DMS114 treated with DMSO at 0.1 percent for 48 hours (cell line): ENCODE data around the gene ERBB2.
"Not testable (repeated sequence)": the region's sequence is repeated elsewhere in the genome, so short reads cannot be mapped to it uniquely, and the experiment has no call there.

Experiments used
- DNase-seq: peaks from one replicate; lab custom pipeline; 2025; ENCODE audit not compliant: unreplicated experiment; lab: John Stamatoyannopoulos, UW

The ERBB2 gene

GRCh38 chr17:39677542-39678339, 22.1 kb upstream of the ERBB2 start:
- no peak for DNase-seq

- no peak for DNase-seq
These were observed 21.3 kb upstream of the ERBB2 start for GRCh38 chr17:39678340-39679116.

DNA sequence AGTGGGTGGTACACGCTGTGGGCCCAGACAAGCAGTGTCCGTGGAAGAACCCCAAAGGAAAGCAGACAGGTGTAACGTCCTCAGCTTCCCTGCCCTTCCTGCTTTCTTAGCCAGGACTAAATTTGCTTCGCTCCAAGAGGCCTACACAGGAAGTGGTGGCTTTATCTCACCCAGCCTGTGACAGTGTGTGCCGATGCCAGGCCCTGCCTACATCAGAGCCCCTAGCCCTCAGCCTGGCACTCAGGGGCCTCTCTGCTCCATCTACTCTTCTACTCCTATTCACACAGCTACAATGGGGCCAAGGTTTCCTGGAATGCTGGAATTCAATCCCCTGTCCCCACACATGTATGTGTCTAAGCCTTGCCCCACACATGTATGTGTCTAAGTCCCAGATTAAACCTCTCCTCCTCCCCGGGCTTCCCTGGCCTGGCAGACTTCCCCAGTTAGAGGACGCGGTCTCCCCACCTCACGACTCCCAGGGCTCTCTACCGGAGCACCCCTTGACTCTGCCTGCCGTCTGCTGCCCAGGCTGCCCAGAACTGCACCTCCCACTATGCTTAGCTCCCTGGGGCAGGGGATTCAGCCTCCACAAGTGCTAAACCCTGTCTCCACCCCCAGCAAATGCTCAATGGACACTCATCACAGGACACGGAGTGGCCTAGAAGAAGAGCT, 20.2 kb upstream of the ERBB2 start:
- DNase-seq = no peak

GRCh38 chr17:39683295-39683939, 16.4 kb upstream of the ERBB2 start:
- DNase-seq = no peak

- DNase-seq = no peak
These were observed 15.3 kb upstream of the ERBB2 start for GRCh38 chr17:39684369-39685192.

DNA sequence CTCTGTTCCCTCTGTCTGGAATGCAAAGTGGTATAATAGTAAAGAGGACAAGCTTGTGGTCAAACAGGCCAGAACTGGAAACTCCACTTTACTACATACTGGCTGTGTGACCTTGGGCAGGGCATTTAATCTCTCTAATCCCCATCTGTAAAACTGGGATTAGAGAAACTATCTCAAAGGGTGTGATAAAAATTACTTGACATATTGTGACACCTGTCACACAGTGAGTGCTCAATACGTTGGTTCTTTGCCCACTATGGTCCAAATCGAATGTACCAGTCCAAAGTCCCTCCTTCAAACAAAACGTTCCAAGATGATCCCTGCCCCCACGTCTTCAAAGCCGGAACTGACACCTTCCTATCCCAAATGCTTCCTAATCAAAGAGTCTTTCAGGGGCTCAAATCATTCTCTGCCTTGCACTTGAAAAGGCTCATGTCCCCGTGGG, 12.7 kb upstream of the ERBB2 start:
- no peak for DNase-seq

DNA sequence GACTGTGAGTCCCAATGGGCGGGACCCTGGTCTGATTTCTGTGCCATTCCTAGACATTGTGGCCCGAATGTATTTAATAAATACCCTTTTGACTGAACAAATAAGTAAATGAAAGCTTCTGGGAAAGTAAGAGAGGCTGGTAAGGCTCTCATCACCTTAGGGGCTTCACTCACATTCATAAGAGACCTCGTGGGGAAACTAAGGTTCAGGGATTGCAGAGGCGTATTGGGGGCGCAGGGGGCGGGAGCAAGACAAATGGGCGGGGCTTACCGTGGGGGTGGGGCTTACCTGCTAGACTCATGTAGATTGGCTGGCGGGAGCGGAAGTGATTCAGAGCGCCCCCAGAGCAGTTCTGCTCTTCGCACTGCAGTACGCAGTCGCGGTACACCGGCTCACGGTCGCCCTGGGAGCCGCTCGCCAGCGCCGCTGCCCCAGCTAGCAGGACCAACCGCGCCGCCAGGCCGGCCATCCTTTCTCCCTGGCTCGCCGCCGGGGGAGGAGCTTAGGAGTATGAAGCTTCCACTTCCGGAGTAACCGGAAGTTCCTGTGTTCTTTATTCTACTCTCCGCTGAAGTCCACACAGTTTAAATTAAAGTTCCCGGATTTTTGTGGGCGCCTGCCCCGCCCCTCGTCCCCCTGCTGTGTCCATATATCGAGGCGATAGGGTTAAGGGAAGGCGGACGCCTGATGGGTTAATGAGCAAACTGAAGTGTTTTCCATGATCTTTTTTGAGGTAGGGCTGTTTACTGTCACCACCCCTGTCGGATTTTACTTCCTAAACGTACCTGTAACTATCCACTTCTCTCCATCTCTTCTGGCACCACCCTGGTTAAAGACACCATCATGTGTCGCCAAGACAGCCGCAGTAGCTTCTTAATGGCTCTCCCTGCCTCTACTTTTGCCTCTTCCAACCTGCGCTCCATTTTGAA, 12.1 kb upstream of the ERBB2 start, which contains the start of gene PGAP3:
TSS of gene PGAP3 (minus strand) at position 512 of the 929 bp plus-strand sequence. CDS start at position 469, 43 bp downstream.
- DNase-seq = peak; percentile 88

DNA sequence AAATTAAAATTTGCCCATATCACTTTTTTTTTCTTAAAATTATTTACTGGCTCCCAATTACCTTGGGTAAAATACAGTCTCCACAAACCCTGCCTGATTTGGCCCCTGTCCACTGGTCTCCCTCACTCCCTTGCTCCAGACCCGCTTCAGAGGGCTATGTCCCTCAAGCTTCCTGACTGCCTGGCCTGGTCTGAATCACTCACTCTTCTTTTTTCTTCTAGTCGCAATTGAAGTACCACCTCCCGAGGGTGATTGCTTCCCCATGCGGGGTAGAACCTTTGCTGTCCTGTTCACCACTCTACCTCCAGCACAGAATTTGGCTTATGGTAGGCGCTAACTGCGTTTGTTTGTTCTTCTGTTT, 11.4 kb upstream of the ERBB2 start:
- DNase-seq = no peak

DNA sequence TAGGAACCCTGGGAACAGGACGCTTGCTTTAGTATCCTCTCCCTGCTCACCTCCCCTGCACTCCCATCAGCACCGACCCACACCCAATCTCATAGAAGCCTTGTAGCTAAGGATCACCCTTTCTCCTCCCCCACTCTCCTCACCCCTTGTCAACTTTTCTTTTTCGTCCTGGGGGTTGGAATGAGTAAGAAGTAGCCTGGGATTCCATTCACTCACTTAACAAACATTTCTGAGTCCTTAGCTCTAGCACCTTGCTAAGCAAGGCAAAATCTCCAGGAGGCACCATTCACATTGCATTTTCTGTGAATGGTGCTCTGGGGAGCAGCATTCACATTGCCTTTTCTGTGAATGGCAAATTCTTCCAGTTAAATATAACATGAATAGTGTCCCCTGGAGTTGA, 10.9 kb upstream of the ERBB2 start:
- no peak for DNase-seq

GRCh38 chr17:39694593-39694992, 5.3 kb upstream of the ERBB2 start:
- DNase-seq = no peak

- no peak for DNase-seq
These were observed 4.8 kb upstream of the ERBB2 start for GRCh38 chr17:39695089-39695474.

DNA sequence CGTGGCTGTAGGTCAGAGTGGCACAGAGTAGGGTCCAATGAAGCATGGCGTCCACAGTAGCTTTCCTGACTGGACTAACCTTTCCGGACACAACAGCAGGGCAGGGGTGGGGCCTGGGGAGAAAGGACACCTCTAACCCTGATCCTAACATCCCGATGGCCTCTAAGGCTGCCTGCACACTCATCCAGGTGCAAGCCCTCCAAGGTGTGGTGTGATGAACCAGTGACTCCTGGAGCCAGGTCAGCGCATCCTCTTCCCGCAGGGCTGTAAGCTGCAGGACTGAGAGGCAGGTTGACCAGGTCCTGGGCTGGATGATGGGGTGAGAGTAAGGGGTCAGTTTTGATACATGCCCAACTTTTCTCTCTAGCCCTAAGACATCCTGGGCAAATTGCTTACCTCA, 3.1 kb upstream of the ERBB2 start:
- no peak for DNase-seq

- DNase-seq = no peak
These were observed 1.9 kb upstream of the ERBB2 start for GRCh38 chr17:39697961-39698360.

DNA sequence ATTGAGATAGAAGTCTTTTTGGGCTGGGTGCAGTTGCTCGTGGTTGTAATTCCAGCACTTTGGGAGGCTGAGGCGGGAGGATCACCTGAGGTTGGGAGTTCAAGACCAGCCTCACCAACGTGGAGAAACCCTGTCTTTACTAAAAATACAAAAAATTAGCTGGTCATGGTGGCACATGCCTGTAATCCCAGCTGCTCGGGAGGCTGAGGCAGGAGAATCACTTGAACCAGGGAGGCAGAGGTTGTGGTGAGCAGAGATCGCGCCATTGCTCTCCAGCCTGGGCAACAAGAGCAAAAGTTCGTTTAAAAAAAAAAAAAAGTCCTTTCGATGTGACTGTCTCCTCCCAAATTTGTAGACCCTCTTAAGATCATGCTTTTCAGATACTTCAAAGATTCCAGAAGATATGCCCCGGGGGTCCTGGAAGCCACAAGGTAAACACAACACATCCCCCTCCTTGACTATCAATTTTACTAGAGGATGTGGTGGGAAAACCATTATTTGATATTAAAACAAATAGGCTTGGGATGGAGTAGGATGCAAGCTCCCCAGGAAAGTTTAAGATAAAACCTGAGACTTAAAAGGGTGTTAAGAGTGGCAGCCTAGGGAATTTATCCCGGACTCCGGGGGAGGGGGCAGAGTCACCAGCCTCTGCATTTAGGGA, 577 bp upstream of the ERBB2 start:
- not testable (repeated sequence) for DNase-seq

GRCh38 chr17:39700148-39700987, 504 bp downstream of the ERBB2 start:
- no peak for DNase-seq

- DNase-seq = no peak
These were observed 1.3 kb downstream of the ERBB2 start for GRCh38 chr17:39701012-39701783.

GRCh38 chr17:39701784-39702422, 2.0 kb downstream of the ERBB2 start:
- no peak for DNase-seq
